Epithelial cell of umbilical artery (primary cell): ENCODE results near the gene ADGRD1. TPM values are rescaled to one million over a fixed set of nuclear protein-coding genes. Genes with fewer than 3 reads are reported as not detected.

Experiments used
- total RNA-seq: library from RNA; depleted of rRNA; stranded (reverse); fragments of >200 nt; gene quantifications from 2 replicates; pipeline ENCODE4 v1.2.3, GENCODE V29; 2014

ADGRD1 gene
- 0.15 TPM in 1 of 2 replicates, not detected in the other for total RNA-seq

DNA sequence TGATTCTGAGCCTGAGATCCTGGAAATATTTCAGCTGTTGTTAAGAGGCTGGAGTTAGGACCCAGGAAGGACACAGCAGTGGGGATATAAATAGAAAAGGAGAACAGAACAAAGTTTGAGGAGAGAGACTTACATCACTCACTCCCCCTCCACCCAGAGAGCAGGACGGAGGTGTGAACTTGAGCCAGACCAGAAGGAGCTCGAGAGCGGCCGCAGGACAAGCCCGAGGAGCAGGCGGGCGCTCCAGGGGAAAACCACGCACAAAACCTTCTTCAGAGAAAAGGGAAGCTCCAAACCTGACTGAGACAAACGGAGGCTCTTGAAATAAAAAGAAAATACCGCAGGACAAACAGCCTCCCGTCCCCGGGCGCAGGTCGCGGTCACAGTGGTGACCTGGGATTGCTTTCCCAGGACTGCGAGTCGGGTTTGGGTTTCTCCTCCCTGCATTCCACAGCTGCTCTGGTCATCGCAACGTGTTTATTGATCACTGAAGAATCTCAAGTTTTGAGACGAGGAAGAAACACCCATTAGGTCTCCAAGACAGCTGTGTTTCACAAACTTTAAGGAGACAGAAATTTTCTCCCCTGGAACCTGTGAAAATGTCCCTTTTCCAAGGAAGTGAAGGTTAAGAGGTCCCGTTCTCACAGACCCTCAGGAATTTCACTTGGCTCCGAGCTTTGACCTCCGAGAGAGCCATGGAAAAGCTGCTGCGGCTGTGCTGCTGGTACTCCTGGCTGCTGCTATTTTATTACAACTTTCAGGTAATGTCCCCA is at the start of gene ADGRD1:
Gene ADGRD1 (plus strand): TSS at position 137 of the 773 bp plus-strand sequence. CDS start 559 bp downstream, at position 696.

Other genes with a start within 250 kb of the ADGRD1 start
- under 0.01 TPM in 1 of 2 replicates, not detected in the other for gene RIMBP2, start 237.6 kb upstream of the ADGRD1 start, total RNA-seq
- 31.3 and 31.8 TPM in 2 replicates for gene STX2, start 114.7 kb upstream of the ADGRD1 start, total RNA-seq
- 593 and 1,314 TPM in 2 replicates for gene RAN, start 81.8 kb upstream of the ADGRD1 start, total RNA-seq